Thyroid gland (tissue), 4 donors: ENCODE results near the gene NXPH2.

Experiments
- CTCF ChIP-seq, 6 experiments: fragments of 200-600 bp in 3 of 6; fragments of 450-650 bp in 3 of 6; sonication (generic) in 3 of 6; IDR thresholded peaks; one replicate each; pipeline ENCODE4 v1.5.1; 2016 to 2019; ENCODE audit warnings: antibody characterized with exemption in 6 of 6, mild to moderate bottlenecking in 2 of 6, inconsistent platforms in 1 of 6, moderate library complexity in 1 of 6
- POLR2A ChIP-seq, 2 donors: fragments of 450-650 bp; IDR thresholded peaks; one replicate each; pipeline ENCODE4 v1.6.1; 2017; ENCODE audit warnings: antibody characterized with exemption in 2 of 2, mild to moderate bottlenecking in 2 of 2, moderate library complexity in 1 of 2

GRCh38 chr2:138829326-138829919 is 49.2 kb upstream of the NXPH2 start:
- peak in 3 of 6 experiments; percentile 31 to 33 (median 32) for TF ChIP-seq CTCF (IDR thresholded peaks at IDR 0.05)
- TF ChIP-seq POLR2A (IDR thresholded peaks at IDR 0.05): no peak
